CD4-positive, alpha-beta T cell (primary cell): ENCODE data around the gene CLEC16A. TPM values are rescaled to one million over a fixed set of nuclear protein-coding genes. Genes with fewer than 3 reads are reported as not detected.
"Not testable (repeated sequence)": the region's sequence is repeated elsewhere in the genome, so short reads cannot be mapped to it uniquely, and the experiment has no call there.

ENCODE experiments used
- ATAC-seq: fragments of 200-7000 bp; cut with Tn5 transposase; one replicate; pipeline ENCODE4 v1.10.0; 2022; ENCODE audit warnings: mild to moderate bottlenecking; ENCODE audit not compliant: poor library complexity
- CTCF ChIA-PET: fragments of 350-600 bp; sonication (Branson Sonifier 250); formaldehyde crosslinking; loops from one replicate; lab custom pipeline; 2021; ENCODE audit warnings: antibody characterized with exemption, inconsistent platforms; lab: Charles Lee
- POLR2A ChIA-PET: fragments of 350-600 bp; sonication (Branson Sonifier 250); formaldehyde crosslinking; loops from one replicate; lab custom pipeline; 2021; ENCODE audit warnings: antibody characterized with exemption, inconsistent platforms; lab: Charles Lee
- DNase-seq, 14 experiments: peaks; one replicate each; pipeline ENCODE4 v3.0.0-alpha.2; 2013 to 2020; ENCODE audit warnings: mixed read lengths in 2 of 14
- H3K27ac ChIP-seq, 2 donors: one replicate each; pipeline versions ENCODE4 v1.5.1 to v1.7.0; 2013; ENCODE audit warnings: low read length in 2 of 2, low read depth in 1 of 2, mild to moderate bottlenecking in 1 of 2
- H3K27me3 ChIP-seq, 2 experiments: 1 replicate in 1 of 2; 2 replicates in 1 of 2; pipeline versions ENCODE4 v1.6.1 to v1.7.0; 2013; ENCODE audit warnings: low read length in 2 of 2, control low read depth in 1 of 2, mild to moderate bottlenecking in 1 of 2, moderate library complexity in 1 of 2; ENCODE audit not compliant: insufficient read depth in 2 of 2, control insufficient read depth in 1 of 2
- H3K36me3 ChIP-seq: one replicate; pipeline ENCODE4 v1.6.1; 2013; ENCODE audit warnings: low read length, control low read depth; ENCODE audit not compliant: insufficient read depth
- H3K4me1 ChIP-seq: one replicate; pipeline ENCODE4 v1.6.1; 2013; ENCODE audit warnings: low read length, control low read depth; ENCODE audit not compliant: insufficient read depth
- H3K4me3 ChIP-seq: one replicate; pipeline ENCODE4 v1.5.1; 2013; ENCODE audit warnings: mild to moderate bottlenecking, low read length, moderate library complexity
- H3K9me3 ChIP-seq, 2 experiments: 1 replicate in 1 of 2; 2 replicates in 1 of 2; pipeline versions ENCODE4 v1.6.1 to v1.7.0; 2013; ENCODE audit warnings: low read length in 2 of 2, mild to moderate bottlenecking in 2 of 2, control low read depth in 1 of 2, moderate library complexity in 1 of 2; ENCODE audit not compliant: control insufficient read depth in 1 of 2, insufficient read depth in 1 of 2
- H3K27ac Mint-ChIP-seq: one replicate; pipeline ENCODE4 v1.8.0; 2020; ENCODE audit warnings: mixed read lengths
- H3K27me3 Mint-ChIP-seq: one replicate; pipeline ENCODE4 v1.8.0; 2021; ENCODE audit warnings: mixed read lengths
- H3K36me3 Mint-ChIP-seq: one replicate; pipeline ENCODE4 v1.8.0; 2021; ENCODE audit warnings: low read depth, mixed read lengths
- H3K4me1 Mint-ChIP-seq: one replicate; pipeline ENCODE4 v1.8.0; 2021; ENCODE audit warnings: low read depth, mixed read lengths
- H3K4me3 Mint-ChIP-seq: one replicate; pipeline ENCODE4 v1.8.0; 2020; ENCODE audit warnings: mild to moderate bottlenecking, mixed read lengths
- H3K9me3 Mint-ChIP-seq: one replicate; pipeline ENCODE4 v1.8.0; 2020; ENCODE audit warnings: mixed read lengths
- intact Hi-C, 2 experiments: fragments of 100-400 bp; cut with DNase I in 1 of 2; cut with micrococcal nuclease in 1 of 2; formaldehyde crosslinking; loops; one replicate each; pipeline versions ENCODE4 v1.15.1 to v1.9.0; 2023 to 2025; cut with DNase I, micrococcal nuclease
- total RNA-seq, 174 experiments: library from RNA in 2 of 174; stranded (reverse) in 2 of 174; gene quantifications; one replicate each; pipeline ENCODE4 v1.2.3 and lab custom pipeline; 2021 to 2026
- TF ChIP-seq, protein P1 (sequence below): fragments of 200-600 bp; IDR thresholded peaks from one replicate; pipeline ENCODE4 v1.8.0; 2022; ENCODE audit warnings: antibody characterized with exemption, mild to moderate bottlenecking

CLEC16A gene
- total RNA-seq, 2 experiments from 2014 or later = 21.7 to 22.7 TPM

DNA sequence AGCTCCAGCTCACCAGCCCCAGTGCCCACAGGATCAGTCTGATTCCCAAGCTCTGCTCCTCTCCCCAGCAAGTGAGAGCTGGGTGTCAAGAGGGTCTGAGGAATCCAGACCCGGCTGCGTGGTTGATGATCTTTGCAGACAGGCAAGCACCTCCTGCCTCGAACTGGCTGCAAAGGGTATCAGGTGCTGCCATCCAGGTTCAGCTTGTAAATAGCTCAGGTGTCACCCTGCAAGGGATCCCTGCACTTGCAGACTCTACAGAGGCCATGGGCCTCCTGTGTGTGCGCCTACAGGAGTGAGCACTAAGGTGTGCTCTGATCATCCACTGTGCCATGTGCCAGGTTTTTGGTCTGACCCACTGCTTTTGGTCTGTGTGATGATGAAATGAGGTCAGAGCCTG, 18.3 kb upstream of the CLEC16A start:
- Histone ChIP-seq H3K4me1 (no peaks in the 10 kb centered on the region), H3K27me3 (no peaks in the 10 kb centered on the region), H3K36me3 (peaks cover 40% of the 10 kb centered on the region), H3K27ac (no peak overlapping the region), H3K4me3 (no peak overlapping the region), H3K9me3 (peaks cover 0 to 6% of the 10 kb centered on the region in 2 experiments)
- Mint-ChIP-seq H3K27me3 (no peaks in the 10 kb centered on the region), H3K36me3 (peaks cover 69% of the 10 kb centered on the region), H3K4me3 (no peak overlapping the region), H3K4me1 (no peaks in the 10 kb centered on the region), H3K27ac (no peak overlapping the region), H3K9me3 (no peaks in the 10 kb centered on the region)
- ATAC-seq (no peak), DNase-seq (no peak)
- CTCF ChIA-PET = no interaction called here
- POLR2A ChIA-PET = interaction anchor here (0.6 to 1.6 kb wide), 2 partner anchors 16 kb away, joined by 3 to 5 read pairs; partner anchors contain the start of gene DEXI
- intact Hi-C loops = no loop called here
- TF ChIP-seq, protein P1, sequence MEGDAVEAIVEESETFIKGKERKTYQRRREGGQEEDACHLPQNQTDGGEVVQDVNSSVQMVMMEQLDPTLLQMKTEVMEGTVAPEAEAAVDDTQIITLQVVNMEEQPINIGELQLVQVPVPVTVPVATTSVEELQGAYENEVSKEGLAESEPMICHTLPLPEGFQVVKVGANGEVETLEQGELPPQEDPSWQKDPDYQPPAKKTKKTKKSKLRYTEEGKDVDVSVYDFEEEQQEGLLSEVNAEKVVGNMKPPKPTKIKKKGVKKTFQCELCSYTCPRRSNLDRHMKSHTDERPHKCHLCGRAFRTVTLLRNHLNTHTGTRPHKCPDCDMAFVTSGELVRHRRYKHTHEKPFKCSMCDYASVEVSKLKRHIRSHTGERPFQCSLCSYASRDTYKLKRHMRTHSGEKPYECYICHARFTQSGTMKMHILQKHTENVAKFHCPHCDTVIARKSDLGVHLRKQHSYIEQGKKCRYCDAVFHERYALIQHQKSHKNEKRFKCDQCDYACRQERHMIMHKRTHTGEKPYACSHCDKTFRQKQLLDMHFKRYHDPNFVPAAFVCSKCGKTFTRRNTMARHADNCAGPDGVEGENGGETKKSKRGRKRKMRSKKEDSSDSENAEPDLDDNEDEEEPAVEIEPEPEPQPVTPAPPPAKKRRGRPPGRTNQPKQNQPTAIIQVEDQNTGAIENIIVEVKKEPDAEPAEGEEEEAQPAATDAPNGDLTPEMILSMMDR = no peak

DNA sequence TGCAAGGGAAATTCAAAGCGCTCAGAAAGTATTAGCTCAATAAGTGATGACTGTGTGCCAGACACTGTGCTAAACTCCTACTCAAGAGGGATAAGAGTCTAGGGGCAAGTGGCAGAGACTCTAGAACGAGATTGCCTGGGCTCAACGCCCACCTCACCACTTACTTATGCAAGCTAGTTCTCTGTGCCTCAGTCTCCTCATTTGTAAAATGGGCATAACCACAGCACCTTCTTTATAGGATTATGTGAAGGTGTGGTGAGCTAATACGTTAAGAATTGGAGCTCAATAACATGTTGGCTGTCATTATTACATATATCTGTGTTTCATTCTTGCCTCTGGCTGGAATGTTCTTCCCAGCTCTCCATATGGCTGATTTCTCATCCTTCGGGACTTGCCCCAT, 17.5 kb upstream of the CLEC16A start:
- DNase-seq = no peak
- TF ChIP-seq, protein P1 = no peak
- Mint-ChIP-seq H3K4me3 (no peak overlapping the region), H3K4me1 (no peaks in the 10 kb centered on the region), H3K27ac (no peak overlapping the region), H3K9me3 (no peaks in the 10 kb centered on the region), H3K36me3 (peaks cover 77% of the 10 kb centered on the region), H3K27me3 (no peaks in the 10 kb centered on the region)
- Histone ChIP-seq H3K4me3 (no peak overlapping the region), H3K27ac (no peak overlapping the region), H3K4me1 (no peaks in the 10 kb centered on the region), H3K9me3 (peaks cover 0 to 6% of the 10 kb centered on the region in 2 experiments), H3K27me3 (no peaks in the 10 kb centered on the region), H3K36me3 (peaks cover 40% of the 10 kb centered on the region)
- intact Hi-C loops = no loop called here
- CTCF ChIA-PET = no interaction called here
- ATAC-seq = no peak
- POLR2A ChIA-PET = interaction anchor here (1.6 kb wide), 1 partner anchor 15 kb away, joined by 5 read pairs; the partner anchor contains the start of gene DEXI

DNA sequence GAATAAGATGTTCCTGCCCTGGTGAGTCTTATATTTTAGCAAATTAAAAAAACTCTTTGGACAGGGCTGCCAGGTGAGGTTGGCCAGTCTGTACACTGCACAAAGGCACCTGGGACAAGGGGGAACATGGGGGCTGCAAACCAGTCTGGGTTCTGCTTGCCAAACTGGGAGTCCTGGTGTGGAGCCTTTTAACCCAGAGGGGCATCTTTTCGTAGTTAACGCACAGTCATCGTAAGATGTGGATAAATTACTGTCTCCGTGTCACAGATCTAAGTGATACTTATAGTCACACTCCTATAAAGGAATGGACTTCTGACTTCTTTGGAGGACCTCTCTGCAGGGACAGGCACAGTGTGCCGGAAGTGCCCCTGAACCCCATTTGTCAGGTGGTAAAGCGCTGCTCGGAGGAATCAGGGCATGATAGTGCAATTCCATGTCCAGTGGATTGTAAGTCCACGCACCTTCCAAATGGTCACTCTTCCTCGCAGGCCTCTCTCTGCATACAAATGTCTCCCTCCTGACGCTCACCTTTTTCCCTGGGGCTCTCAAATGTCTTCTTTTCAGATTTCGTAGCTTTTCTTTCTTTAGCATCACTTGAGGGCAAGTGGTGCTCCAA, 16.8 kb upstream of the CLEC16A start:
- POLR2A ChIA-PET = no interaction called here
- Histone ChIP-seq H3K36me3 (peaks cover 37% of the 10 kb centered on the region), H3K4me3 (no peak overlapping the region), H3K27ac (no peak overlapping the region), H3K27me3 (no peaks in the 10 kb centered on the region), H3K9me3 (peaks cover 0 to 6% of the 10 kb centered on the region in 2 experiments), H3K4me1 (no peaks in the 10 kb centered on the region)
- H3K36me3 Mint-ChIP-seq = peaks cover 76% of the 10 kb centered on the region
- CTCF ChIA-PET = no interaction called here
- H3K9me3 Mint-ChIP-seq = no peaks in the 10 kb centered on the region
- H3K4me1 Mint-ChIP-seq = no peaks in the 10 kb centered on the region
- intact Hi-C loops = no loop called here
- TF ChIP-seq, protein P1 = no peak
- H3K27ac Mint-ChIP-seq = no peak overlapping the region
- no peaks in the 10 kb centered on the region for H3K27me3 Mint-ChIP-seq
- no peak overlapping the region for H3K4me3 Mint-ChIP-seq
- DNase-seq (no peak), ATAC-seq (no peak)

DNA sequence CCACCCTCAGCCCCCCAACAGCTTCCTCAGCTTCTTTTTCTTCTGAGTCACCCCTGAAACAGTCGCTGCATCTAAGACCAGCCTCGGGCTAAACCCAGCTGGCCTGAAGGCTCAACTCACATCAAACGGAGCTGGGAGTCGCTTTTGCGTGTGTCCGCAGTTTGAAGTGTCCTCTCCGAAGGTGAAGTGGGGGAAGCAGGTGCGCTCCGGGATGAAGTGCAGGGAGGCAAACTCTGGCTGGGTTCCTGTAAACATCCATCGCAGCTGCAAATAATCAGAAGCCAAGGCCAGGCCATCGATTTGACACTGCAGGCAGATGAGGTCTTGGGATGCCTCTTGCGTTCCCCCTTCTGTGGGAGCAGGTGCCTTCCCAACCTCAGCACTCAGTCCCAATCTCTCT, 15.3 kb upstream of the CLEC16A start:
- Histone ChIP-seq H3K36me3 (peaks cover 48% of the 10 kb centered on the region), H3K4me1 (peaks cover 11% of the 10 kb centered on the region)
- H3K27ac Mint-ChIP-seq, H3K4me3 Mint-ChIP-seq, POLR2A ChIA-PET, H3K27me3 ChIP-seq, H3K27me3 Mint-ChIP-seq, H3K4me3 ChIP-seq, H3K9me3 Mint-ChIP-seq, DNase-seq, H3K9me3 ChIP-seq, intact Hi-C loops, ATAC-seq, CTCF ChIA-PET, H3K27ac ChIP-seq: not testable (repeated sequence)
- H3K36me3 Mint-ChIP-seq = peaks cover 79% of the 10 kb centered on the region
- peaks cover 11% of the 10 kb centered on the region for H3K4me1 Mint-ChIP-seq
